Naive thymus-derived CD4-positive, alpha-beta T cell (primary cell): ENCODE data around the gene IQCK. TPM values are rescaled to one million over a fixed set of nuclear protein-coding genes. Genes with fewer than 3 reads are reported as not detected.

ENCODE experiments used
- ATAC-seq: fragments of 150-1000 bp; cut with Tn5 transposase; 2 replicates; pipeline ENCODE4 v1.10.0; 2021; ENCODE audit warnings: mild to moderate bottlenecking, moderate library complexity
- CTCF ChIA-PET: fragments of 350-600 bp; sonication (Branson Sonifier 250); formaldehyde crosslinking; loops from one replicate; lab custom pipeline; 2021; ENCODE audit warnings: antibody characterized with exemption; lab: Charles Lee
- POLR2A ChIA-PET: fragments of 350-600 bp; sonication (Branson Sonifier 250); formaldehyde crosslinking; loops from one replicate; lab custom pipeline; 2021; ENCODE audit warnings: antibody characterized with exemption, inconsistent platforms; lab: Charles Lee
- DNase-seq, 9 donors: peaks; one replicate each; pipeline versions ENCODE4 v3.0.0 to v3.0.0-alpha.2; 2020 to 2022; ENCODE audit warnings: mixed read lengths in 1 of 9
- H3K27ac ChIP-seq: one replicate; pipeline ENCODE4 v1.7.0; 2013; ENCODE audit warnings: mild to moderate bottlenecking, low read depth, low read length, moderate library complexity
- H3K27me3 ChIP-seq, 2 donors: one replicate each; pipeline ENCODE4 v1.7.0; 2013; ENCODE audit warnings: low read length in 2 of 2, mild to moderate bottlenecking in 2 of 2, moderate library complexity in 2 of 2; ENCODE audit not compliant: control insufficient read depth in 2 of 2, insufficient read depth in 2 of 2
- H3K36me3 ChIP-seq, 3 experiments: 1 replicate in 2 of 3; 2 replicates in 1 of 3; pipeline ENCODE4 v1.7.0; 2013; ENCODE audit warnings: low read length in 3 of 3, mild to moderate bottlenecking in 3 of 3, moderate library complexity in 1 of 3; ENCODE audit not compliant: insufficient read depth in 3 of 3, control insufficient read depth in 2 of 3
- H3K4me1 ChIP-seq, 2 donors: one replicate each; pipeline ENCODE4 v1.7.0; 2013; ENCODE audit warnings: low read length in 2 of 2, mild to moderate bottlenecking in 2 of 2, moderate library complexity in 1 of 2; ENCODE audit not compliant: control insufficient read depth in 2 of 2, insufficient read depth in 2 of 2
- H3K4me3 ChIP-seq: 2 replicates; pipeline ENCODE4 v1.7.0; 2013; ENCODE audit warnings: mild to moderate bottlenecking, low read length
- H3K9me3 ChIP-seq, 3 experiments: 1 replicate in 2 of 3; 2 replicates in 1 of 3; pipeline ENCODE4 v1.7.0; 2013; ENCODE audit warnings: low read length in 3 of 3; ENCODE audit not compliant: control insufficient read depth in 2 of 3
- H3K27ac Mint-ChIP-seq, 9 donors: one replicate each; pipeline ENCODE4 v1.8.0; 2020 to 2022; ENCODE audit warnings: mixed read lengths in 9 of 9, mild to moderate bottlenecking in 8 of 9, moderate library complexity in 5 of 9, inconsistent platforms in 2 of 9
- H3K27me3 Mint-ChIP-seq, 5 donors: one replicate each; pipeline ENCODE4 v1.8.0; 2021 to 2022; ENCODE audit warnings: mixed read lengths in 5 of 5, mild to moderate bottlenecking in 1 of 5
- H3K36me3 Mint-ChIP-seq, 5 donors: one replicate each; pipeline ENCODE4 v1.8.0; 2020 to 2022; ENCODE audit warnings: mixed read lengths in 5 of 5, mild to moderate bottlenecking in 3 of 5, inconsistent platforms in 1 of 5
- H3K4me1 Mint-ChIP-seq, 7 donors: one replicate each; pipeline ENCODE4 v1.8.0; 2020 to 2022; ENCODE audit warnings: mixed read lengths in 7 of 7, mild to moderate bottlenecking in 3 of 7, inconsistent platforms in 1 of 7
- H3K4me3 Mint-ChIP-seq, 10 donors: one replicate each; pipeline ENCODE4 v1.8.0; 2020 to 2022; ENCODE audit warnings: mild to moderate bottlenecking in 10 of 10, mixed read lengths in 10 of 10, moderate library complexity in 6 of 10, inconsistent platforms in 2 of 10
- H3K9me3 Mint-ChIP-seq, 11 donors: one replicate each; pipeline ENCODE4 v1.8.0; 2020 to 2022; ENCODE audit warnings: mixed read lengths in 11 of 11, mild to moderate bottlenecking in 4 of 11, inconsistent platforms in 1 of 11, moderate library complexity in 1 of 11
- intact Hi-C, 2 donors: fragments of 100-400 bp; cut with micrococcal nuclease; formaldehyde crosslinking; loops; one replicate each; pipeline ENCODE4 v1.15.1; 2023
- polyA plus RNA-seq, 2 donors: library from polyadenylated mRNA; unstranded; fragments of 300-500 nt; fragmentation: Illumina TruSeq; gene quantifications; one replicate each; pipeline ENCODE4 v1.2.3, GENCODE V29; 2021
- total RNA-seq, 6 experiments: library from RNA in 5 of 6; stranded (reverse) in 5 of 6; gene quantifications; 1 replicate in 5 of 6; 2 replicates in 1 of 6; pipeline ENCODE4 v1.2.3 and lab custom pipeline; 2021 to 2026

Gene IQCK
- total and polyA plus RNA-seq, 7 experiments from 2014 or later, result 0.48 to 5.0 (median 3.4) TPM

DNA sequence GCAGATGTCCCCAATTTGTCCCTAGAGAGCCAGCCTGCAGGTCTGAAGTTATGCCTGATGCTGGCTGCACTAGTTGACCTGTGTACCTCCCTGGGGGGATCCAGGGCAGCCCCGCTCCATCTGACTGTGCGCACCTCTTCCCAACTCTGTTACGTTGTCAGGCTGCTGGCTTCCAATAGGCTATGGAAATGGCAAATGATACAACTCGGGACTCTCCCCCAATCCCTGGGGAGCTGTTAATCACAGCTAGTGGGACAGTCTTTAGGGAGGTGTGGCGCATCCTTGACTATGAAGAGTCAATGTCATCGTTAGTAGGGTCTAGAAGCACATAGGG is 136.4 kb downstream of the IQCK start:
- Histone ChIP-seq H3K9me3 (no peaks in the 10 kb centered on the region), H3K36me3 (no peaks in the 10 kb centered on the region), H3K4me1 (no peaks in the 10 kb centered on the region), H3K27ac (no peak overlapping the region), H3K27me3 (no peaks in the 10 kb centered on the region), H3K4me3 (no peak overlapping the region)
- H3K27me3 Mint-ChIP-seq, result peaks cover 0 to 6% (median 0%) of the 10 kb centered on the region in 5 donors
- H3K36me3 Mint-ChIP-seq, result peaks cover 0 to 15% (median 7%) of the 10 kb centered on the region in 5 donors
- ATAC-seq (no peak), DNase-seq (no peak)
- intact Hi-C loops, result no loop called here
- CTCF ChIA-PET, result no interaction called here
- no peaks in the 10 kb centered on the region for H3K4me1 Mint-ChIP-seq
- POLR2A ChIA-PET, result no interaction called here
- H3K27ac Mint-ChIP-seq, result no peak overlapping the region
- H3K4me3 Mint-ChIP-seq, result no peak overlapping the region
- peaks cover 0 to 2% (median 0%) of the 10 kb centered on the region in 11 donors for H3K9me3 Mint-ChIP-seq

GRCh38 chr16:19856120-19856519 is 138.0 kb downstream of the IQCK start:
- Mint-ChIP-seq H3K27me3 (peaks cover 0 to 6% (median 0%) of the 10 kb centered on the region in 5 donors), H3K36me3 (peaks cover 0 to 23% (median 7%) of the 10 kb centered on the region in 5 donors), H3K4me1 (no peaks in the 10 kb centered on the region), H3K9me3 (peaks cover 0 to 2% (median 0%) of the 10 kb centered on the region in 11 donors), H3K4me3 (no peak overlapping the region), H3K27ac (no peak overlapping the region)
- ATAC-seq (no peak), DNase-seq (no peak)
- Histone ChIP-seq H3K4me3 (no peak overlapping the region), H3K4me1 (no peaks in the 10 kb centered on the region), H3K9me3 (no peaks in the 10 kb centered on the region), H3K27ac (no peak overlapping the region), H3K27me3 (no peaks in the 10 kb centered on the region), H3K36me3 (peaks cover 0 to 10% (median 0%) of the 10 kb centered on the region in 3 experiments)
- intact Hi-C loops, result no loop called here
- ChIA-PET CTCF (no interaction called here), POLR2A (no interaction called here)

DNA sequence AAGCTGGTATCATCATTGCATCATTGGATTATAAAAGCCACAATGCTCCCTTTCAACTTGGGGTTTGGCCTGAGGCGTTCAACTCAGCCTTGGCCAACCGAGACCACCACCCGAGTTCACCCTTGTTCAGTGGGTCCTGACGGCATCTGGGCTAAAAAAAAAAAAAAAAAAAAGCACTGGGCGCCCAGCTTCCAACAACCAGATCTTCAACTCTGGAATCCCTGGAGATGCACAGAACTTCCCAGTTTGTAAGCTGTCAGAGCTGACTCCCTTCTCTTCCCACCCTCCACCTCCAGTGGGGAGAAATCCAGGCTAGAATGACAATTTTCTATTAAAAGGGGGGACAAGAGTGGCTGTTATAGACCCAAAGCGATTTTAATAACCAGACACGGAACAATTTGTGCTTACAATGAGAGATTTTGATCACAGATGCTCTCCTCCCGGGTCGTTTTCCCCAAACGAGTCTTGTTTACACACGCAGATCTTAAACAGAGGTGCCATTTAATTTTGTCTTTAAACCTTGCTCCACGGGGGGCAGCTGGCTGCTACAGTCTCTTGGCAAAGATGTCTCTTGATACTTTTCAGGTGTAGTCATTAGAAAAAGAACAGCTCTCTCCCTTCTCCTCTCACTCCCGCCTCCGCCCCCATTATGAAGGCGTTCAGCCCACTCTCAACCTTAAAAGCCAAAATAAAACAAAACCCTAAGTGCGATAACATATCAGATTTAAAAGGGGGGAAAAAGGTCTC is 139.7 kb downstream of the IQCK start:
- no peaks in the 10 kb centered on the region for H3K27me3 ChIP-seq
- H3K4me3 ChIP-seq, result no peak overlapping the region
- Mint-ChIP-seq H3K4me3 (no peak overlapping the region), H3K27ac (peak overlapping the region in 2 of 9 donors; percentile 18 to 53), H3K4me1 (no peaks in the 10 kb centered on the region), H3K9me3 (peaks cover 0 to 2% (median 0%) of the 10 kb centered on the region in 11 donors), H3K27me3 (peaks cover 0 to 6% (median 0%) of the 10 kb centered on the region in 5 donors), H3K36me3 (peaks cover 0 to 27% (median 7%) of the 10 kb centered on the region in 5 donors)
- intact Hi-C loops, result no loop called here
- ChIA-PET CTCF (interaction anchor here (0.8 kb wide), 1 partner anchor 32 kb away, joined by 6 read pairs; no protein-coding TSS in a partner anchor), POLR2A (no interaction called here)
- DNase-seq (no peak), ATAC-seq (no peak)
- H3K9me3 ChIP-seq, result no peaks in the 10 kb centered on the region
- H3K27ac ChIP-seq, result no peak overlapping the region
- no peaks in the 10 kb centered on the region for H3K4me1 ChIP-seq
- H3K36me3 ChIP-seq, result peaks cover 0 to 17% (median 0%) of the 10 kb centered on the region in 3 experiments

GRCh38 chr16:19858340-19859018 is 140.4 kb downstream of the IQCK start:
- Mint-ChIP-seq H3K9me3 (peaks cover 0 to 2% (median 0%) of the 10 kb centered on the region in 11 donors), H3K36me3 (peaks cover 0 to 27% (median 7%) of the 10 kb centered on the region in 5 donors), H3K4me1 (no peaks in the 10 kb centered on the region), H3K4me3 (no peak overlapping the region), H3K27me3 (peaks cover 0 to 3% (median 0%) of the 10 kb centered on the region in 5 donors), H3K27ac (peak overlapping the region in 1 of 9 donors; percentile 19)
- Histone ChIP-seq H3K9me3 (no peaks in the 10 kb centered on the region), H3K36me3 (peaks cover 0 to 17% (median 0%) of the 10 kb centered on the region in 3 experiments), H3K4me3 (no peak overlapping the region), H3K27ac (no peak overlapping the region), H3K27me3 (no peaks in the 10 kb centered on the region), H3K4me1 (no peaks in the 10 kb centered on the region)
- ATAC-seq, result no peak
- DNase-seq, result no peak
- CTCF ChIA-PET, result no interaction called here
- POLR2A ChIA-PET, result no interaction called here
- intact Hi-C loops, result no loop called here

DNA sequence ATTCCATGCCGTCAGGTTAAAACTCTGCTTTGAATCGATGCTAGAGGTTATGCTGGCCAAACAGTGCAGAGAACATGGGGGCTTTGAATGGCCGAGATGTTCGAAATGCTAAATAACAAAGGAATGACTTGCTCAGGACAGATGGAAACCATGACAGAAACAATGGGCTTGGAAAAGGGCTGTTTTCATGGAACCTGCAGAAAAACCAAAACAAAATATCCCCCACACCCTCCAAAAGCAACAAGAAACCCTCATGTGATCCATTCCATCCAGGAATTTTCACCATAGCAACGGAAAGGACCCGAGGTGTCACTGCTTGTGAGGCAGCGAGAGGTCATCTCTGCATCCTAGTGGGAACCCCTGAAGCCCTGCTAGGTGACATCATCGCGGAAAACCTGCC is 141.1 kb downstream of the IQCK start:
- ATAC-seq (no peak), DNase-seq (no peak)
- peaks cover 0 to 3% (median 0%) of the 10 kb centered on the region in 5 donors for H3K27me3 Mint-ChIP-seq
- no peak overlapping the region for H3K4me3 Mint-ChIP-seq
- no peak overlapping the region for H3K27ac Mint-ChIP-seq
- H3K27me3 ChIP-seq, result no peaks in the 10 kb centered on the region
- intact Hi-C loops, result no loop called here
- peaks cover 0 to 27% (median 7%) of the 10 kb centered on the region in 5 donors for H3K36me3 Mint-ChIP-seq
- H3K4me1 ChIP-seq, result no peaks in the 10 kb centered on the region
- peaks cover 0 to 2% (median 0%) of the 10 kb centered on the region in 11 donors for H3K9me3 Mint-ChIP-seq
- H3K36me3 ChIP-seq, result peaks cover 0 to 17% (median 0%) of the 10 kb centered on the region in 3 experiments
- no peak overlapping the region for H3K4me3 ChIP-seq
- H3K4me1 Mint-ChIP-seq, result no peaks in the 10 kb centered on the region
- CTCF ChIA-PET, result no interaction called here
- POLR2A ChIA-PET, result no interaction called here
- no peak overlapping the region for H3K27ac ChIP-seq
- no peaks in the 10 kb centered on the region for H3K9me3 ChIP-seq

DNA sequence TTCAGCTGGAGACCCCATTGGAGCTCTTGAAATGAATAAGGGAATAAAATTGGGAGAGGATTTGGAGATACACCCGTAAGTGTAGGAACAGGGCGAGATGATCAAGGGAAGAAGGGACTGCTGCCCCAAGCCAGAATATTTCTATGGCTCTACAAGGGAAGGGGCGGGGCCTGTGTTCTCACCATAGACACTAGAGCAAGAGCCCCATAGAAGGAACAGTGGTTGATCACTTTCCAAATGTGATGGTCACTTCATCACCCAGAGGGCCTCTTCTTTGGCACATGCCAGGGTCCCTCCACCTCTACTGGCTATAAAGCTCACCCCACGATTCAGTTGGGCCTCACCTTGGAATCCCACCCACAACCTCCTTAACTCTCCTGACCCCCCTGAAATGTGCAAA is 141.5 kb downstream of the IQCK start:
- H3K27ac ChIP-seq, result no peak overlapping the region
- Mint-ChIP-seq H3K36me3 (peaks cover 0 to 27% (median 7%) of the 10 kb centered on the region in 5 donors), H3K27me3 (peaks cover 0 to 3% (median 0%) of the 10 kb centered on the region in 5 donors), H3K4me3 (no peak overlapping the region), H3K9me3 (peaks cover 0 to 2% (median 0%) of the 10 kb centered on the region in 11 donors), H3K4me1 (peaks cover 0 to 2% (median 0%) of the 10 kb centered on the region in 7 donors), H3K27ac (no peak overlapping the region)
- ATAC-seq, result no peak
- CTCF ChIA-PET, result no interaction called here
- intact Hi-C loops, result no loop called here
- H3K36me3 ChIP-seq, result peaks cover 0 to 17% (median 0%) of the 10 kb centered on the region in 3 experiments
- H3K27me3 ChIP-seq, result no peaks in the 10 kb centered on the region
- POLR2A ChIA-PET, result no interaction called here
- H3K4me3 ChIP-seq, result no peak overlapping the region
- no peak for DNase-seq
- H3K4me1 ChIP-seq, result no peaks in the 10 kb centered on the region
- no peaks in the 10 kb centered on the region for H3K9me3 ChIP-seq
